Fibroblast of the aortic adventitia (primary cell): ENCODE data around the gene OTOA. TPM values are rescaled to one million over a fixed set of nuclear protein-coding genes. Genes with fewer than 3 reads are reported as not detected.
"Not testable (repeated sequence)": the region's sequence is repeated elsewhere in the genome, so short reads cannot be mapped to it uniquely, and the experiment has no call there.

Experiments used
- DNase-seq: peaks from one replicate; pipeline ENCODE4 v3.0.0-alpha.2; 2010; ENCODE audit warnings: low read depth
- H3K4me3 ChIP-seq: 2 replicates; pipeline ENCODE4 v1.5.1; 2011; ENCODE audit warnings: low read depth, mild to moderate bottlenecking, control low read depth, low read length, moderate library complexity
- CTCF ChIP-seq: IDR thresholded peaks from 2 replicates; pipeline ENCODE4 v1.5.1; 2011; ENCODE audit warnings: mild to moderate bottlenecking, low read length, control low read depth, inconsistent platforms; ENCODE audit not compliant: insufficient read depth
- total RNA-seq: library from RNA; depleted of rRNA; stranded (reverse); fragments of >200 nt; gene quantifications from 2 replicates; pipeline ENCODE4 v1.2.3, GENCODE V29; 2012; ENCODE audit warnings: low replicate concordance

OTOA gene
- total RNA-seq, 1 donor: 0.09 TPM

- H3K4me3 ChIP-seq: no peak overlapping the region
- DNase-seq: peak; percentile 77
- peak; percentile 85 for TF ChIP-seq CTCF
Observed at GRCh38 chr16:21656795-21657768, 6.7 kb upstream of the OTOA start.

- no peak for DNase-seq
- no peak overlapping the region for H3K4me3 ChIP-seq
- TF ChIP-seq CTCF: no peak
Observed at GRCh38 chr16:21659124-21659523, 4.6 kb upstream of the OTOA start.

GRCh38 chr16:21664801-21665492 lies 1.2 kb downstream of the OTOA start:
- TF ChIP-seq CTCF: no peak
- no peak overlapping the region for H3K4me3 ChIP-seq
- no peak for DNase-seq

GRCh38 chr16:21666772-21667171 lies 3.0 kb downstream of the OTOA start:
- H3K4me3 ChIP-seq: no peak overlapping the region
- DNase-seq: no peak
- TF ChIP-seq CTCF: no peak

- H3K4me3 ChIP-seq: no peak overlapping the region
- no peak for DNase-seq
- no peak for TF ChIP-seq CTCF
Observed at GRCh38 chr16:21667575-21667974, 3.8 kb downstream of the OTOA start.

GRCh38 chr16:21673469-21673868 lies 9.7 kb downstream of the OTOA start:
- H3K4me3 ChIP-seq: no peak overlapping the region
- no peak for TF ChIP-seq CTCF
- DNase-seq: no peak

GRCh38 chr16:21674456-21674855 lies 10.7 kb downstream of the OTOA start:
- not testable (repeated sequence) for H3K4me3 ChIP-seq, DNase-seq

GRCh38 chr16:21680714-21681113 lies 16.9 kb downstream of the OTOA start:
- not testable (repeated sequence) for DNase-seq, H3K4me3 ChIP-seq
